Uterus (tissue), 4 donors: ENCODE data around the gene BABAM2. TPM values are rescaled to one million over a fixed set of nuclear protein-coding genes. Genes with fewer than 3 reads are reported as not detected.

ENCODE experiments used
- DNase-seq, 2 donors: peaks; one replicate each; pipeline ENCODE4 v3.0.0-alpha.2; 2019 to 2020
- H3K27ac ChIP-seq, 2 donors: fragments of 200-600 bp; sonication (generic); 1 replicate in 1 of 2; 2 replicates in 1 of 2; pipeline ENCODE4 v1.5.1; 2016 to 2018
- H3K27me3 ChIP-seq, 2 donors: fragments of 200-600 bp; sonication (generic); one replicate each; pipeline ENCODE4 v1.5.1; 2018 to 2019; ENCODE audit warnings: control low read depth in 1 of 2
- H3K36me3 ChIP-seq, 2 donors: fragments of 200-600 bp; sonication (generic); one replicate each; pipeline ENCODE4 v1.5.1; 2019; ENCODE audit warnings: control low read depth in 1 of 2
- H3K4me1 ChIP-seq, 2 donors: fragments of 200-600 bp; sonication (generic); one replicate each; pipeline ENCODE4 v1.5.1; 2018 to 2019; ENCODE audit warnings: control low read depth in 1 of 2
- H3K4me3 ChIP-seq, 2 donors: fragments of 200-600 bp; sonication (generic); 1 replicate in 1 of 2; 2 replicates in 1 of 2; pipeline ENCODE4 v1.5.1; 2018 to 2019; ENCODE audit warnings: mild to moderate bottlenecking in 1 of 2
- H3K9me3 ChIP-seq, 2 donors: fragments of 200-600 bp; sonication (generic); one replicate each; pipeline ENCODE4 v1.5.1; 2019; ENCODE audit warnings: control low read depth in 1 of 2
- POLR2A ChIP-seq, 2 donors: fragments of 450-650 bp; IDR thresholded peaks; one replicate each; pipeline ENCODE4 v1.6.1; 2016; ENCODE audit warnings: antibody characterized with exemption in 2 of 2, mild to moderate bottlenecking in 1 of 2, moderate library complexity in 1 of 2
- intact Hi-C: fragments of 100-400 bp; cut with DNase I; formaldehyde crosslinking; loops from one replicate; pipeline ENCODE4 v1.15.1; 2023; ENCODE audit warnings: low total_unique reads
- microRNA-seq: library from miRNA; unstranded; fragments of <30 nt; microRNA quantifications from one replicate; pipeline ENCODE4, GENCODE V29; 2016; ENCODE audit warnings: borderline microRNAs expressed, borderline replicate concordance
- small RNA-seq: library from RNA; depleted of rRNA; stranded (forward); fragments of <200 nt; gene quantifications from one replicate; pipeline ENCODE3, GENCODE V24; 2016
- total RNA-seq, 4 donors: library from RNA; depleted of rRNA in 3 of 4; stranded (reverse); fragments of >200 nt in 3 of 4; gene quantifications; one replicate each; pipeline versions ENCODE4 v1.1.0 to v1.2.4, GENCODE V29; 2014 to 2023
- TF ChIP-seq, protein P1 (sequence below), 4 experiments: fragments of 200-600 bp in 2 of 4; fragments of 450-650 bp in 2 of 4; sonication (generic) in 2 of 4; IDR thresholded peaks; one replicate each; pipeline ENCODE4 v1.5.1; 2016 to 2019; ENCODE audit warnings: antibody characterized with exemption in 4 of 4, mild to moderate bottlenecking in 2 of 4, moderate library complexity in 1 of 4
- donor health status: DM: yes; HTN: yes; CAD: no.

The BABAM2 gene
- total RNA-seq, 4 donors from 2014 or later, result 24.1 to 62.1 (median 32.5) TPM

DNA sequence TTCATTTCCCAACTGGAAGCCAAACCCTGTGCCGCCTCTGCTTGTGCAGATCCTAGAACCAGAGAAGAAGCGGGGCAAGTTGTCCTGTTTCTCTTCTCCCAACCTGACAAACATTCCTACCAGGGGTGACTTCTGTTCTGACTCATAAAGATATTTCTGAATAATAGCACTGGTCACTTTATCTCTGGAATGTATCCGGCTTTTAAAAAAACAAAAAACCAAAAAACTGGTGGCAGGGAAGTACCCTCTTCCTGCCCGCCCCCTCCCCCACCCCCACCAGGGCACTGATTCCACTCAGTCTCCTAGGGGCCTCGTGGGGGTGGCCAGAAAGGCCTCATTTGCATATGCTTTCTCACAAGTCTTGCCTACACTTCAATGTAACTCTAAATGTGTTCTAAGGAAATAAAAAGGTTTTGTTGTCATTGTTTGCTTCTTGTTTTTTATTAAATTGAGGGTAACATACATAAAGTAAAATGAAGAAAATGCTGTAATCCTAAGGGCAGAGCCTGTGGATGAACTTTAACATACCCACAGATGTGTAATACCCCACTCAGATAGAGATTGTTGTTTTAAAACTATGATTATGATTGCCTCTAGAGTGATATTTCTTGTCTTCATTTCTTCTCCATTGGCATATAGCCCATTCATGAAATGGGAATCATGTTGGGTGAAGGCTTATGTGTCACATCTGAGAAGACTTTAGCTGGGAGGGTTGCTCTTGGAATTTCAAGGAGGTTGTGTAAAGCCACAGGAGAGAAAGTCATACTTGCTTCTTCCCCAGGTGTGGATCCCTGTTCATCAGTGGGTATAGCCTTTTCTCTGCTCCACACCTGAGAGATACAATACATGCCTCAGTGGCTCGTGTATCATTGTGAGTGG lies 496.8 kb downstream of the BABAM2 start:
- intact Hi-C loops, result no loop called here
- Histone ChIP-seq H3K27ac (no peak overlapping the region), H3K9me3 (no peaks in the 10 kb centered on the region), H3K4me1 (no peaks in the 10 kb centered on the region), H3K4me3 (no peak overlapping the region), H3K36me3 (no peaks in the 10 kb centered on the region), H3K27me3 (no peaks in the 10 kb centered on the region)
- TF ChIP-seq, protein P1, sequence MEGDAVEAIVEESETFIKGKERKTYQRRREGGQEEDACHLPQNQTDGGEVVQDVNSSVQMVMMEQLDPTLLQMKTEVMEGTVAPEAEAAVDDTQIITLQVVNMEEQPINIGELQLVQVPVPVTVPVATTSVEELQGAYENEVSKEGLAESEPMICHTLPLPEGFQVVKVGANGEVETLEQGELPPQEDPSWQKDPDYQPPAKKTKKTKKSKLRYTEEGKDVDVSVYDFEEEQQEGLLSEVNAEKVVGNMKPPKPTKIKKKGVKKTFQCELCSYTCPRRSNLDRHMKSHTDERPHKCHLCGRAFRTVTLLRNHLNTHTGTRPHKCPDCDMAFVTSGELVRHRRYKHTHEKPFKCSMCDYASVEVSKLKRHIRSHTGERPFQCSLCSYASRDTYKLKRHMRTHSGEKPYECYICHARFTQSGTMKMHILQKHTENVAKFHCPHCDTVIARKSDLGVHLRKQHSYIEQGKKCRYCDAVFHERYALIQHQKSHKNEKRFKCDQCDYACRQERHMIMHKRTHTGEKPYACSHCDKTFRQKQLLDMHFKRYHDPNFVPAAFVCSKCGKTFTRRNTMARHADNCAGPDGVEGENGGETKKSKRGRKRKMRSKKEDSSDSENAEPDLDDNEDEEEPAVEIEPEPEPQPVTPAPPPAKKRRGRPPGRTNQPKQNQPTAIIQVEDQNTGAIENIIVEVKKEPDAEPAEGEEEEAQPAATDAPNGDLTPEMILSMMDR (IDR thresholded peaks at IDR 0.05), result no peak
- TF ChIP-seq POLR2A (IDR thresholded peaks at IDR 0.05), result no peak
- no peak for DNase-seq

Small RNA genes lying within 50 kb of the gene (microRNA-seq; reads per million reads assigned to microRNA genes)
- gene MIR4263, result not detected

Small RNA genes lying within 50 kb of the gene (small RNA-seq; reads per million reads assigned to genes)
- gene MIR4263, result not detected
- not detected for gene RF02271

Other genes with a start within 250 kb of the BABAM2 start
- 10 to 100 TPM; 11.8 to 31.2 (median 20.2) TPM for gene SUPT7L, start 227.1 kb upstream of the BABAM2 start, total RNA-seq
- 10 to 100 TPM; 15.0 to 23.8 (median 23.1) TPM for gene SLC4A1AP, start 226.8 kb upstream of the BABAM2 start, total RNA-seq
- 100 to 1,000 TPM in 1 of 4 donors, 10 to 100 TPM in 3; 51.7 to 404 (median 71.4) TPM for gene MRPL33, start 119.0 kb upstream of the BABAM2 start, total RNA-seq
- 1 to 10 TPM; 1.6 to 5.4 (median 3.3) TPM for gene RBKS, start 342 bp upstream of the BABAM2 start, total RNA-seq